Vagina (tissue), 2 donors: ENCODE measurements around the gene RNF214.

ENCODE experiments used
- POLR2A ChIP-seq, 2 donors: fragments of 450-650 bp; IDR thresholded peaks; one replicate each; pipeline ENCODE4 v1.6.1; 2017; ENCODE audit warnings: antibody characterized with exemption in 2 of 2, mild to moderate bottlenecking in 2 of 2, moderate library complexity in 2 of 2
- TF ChIP-seq, protein P1 (sequence below), 3 experiments: fragments of 450-650 bp in 2 of 3; fragments of 200-600 bp in 1 of 3; sonication (generic) in 1 of 3; IDR thresholded peaks; one replicate each; pipeline ENCODE4 v1.5.1; 2017 to 2019; ENCODE audit warnings: antibody characterized with exemption in 3 of 3, mild to moderate bottlenecking in 2 of 3, moderate library complexity in 2 of 3

DNA sequence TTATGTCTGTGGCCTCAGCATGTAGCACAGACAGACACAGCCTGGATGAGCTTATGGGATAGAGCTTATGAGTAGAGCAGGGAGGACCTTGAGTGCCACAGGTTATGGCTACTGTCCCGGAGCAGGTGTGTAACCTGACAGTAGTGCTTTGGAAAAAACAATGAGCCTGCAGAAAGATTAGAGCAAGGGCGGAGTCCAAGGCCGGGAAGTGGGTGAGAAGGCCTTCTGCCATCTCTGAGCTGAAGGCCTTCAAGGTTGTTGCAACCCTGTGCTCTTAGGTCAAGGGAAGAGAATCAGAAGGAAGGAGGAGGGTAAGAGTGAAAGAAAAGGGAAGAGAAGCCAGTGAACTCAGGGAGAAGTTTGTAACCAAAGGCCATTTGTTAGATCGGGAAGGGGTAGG, 37.2 kb upstream of the RNF214 start:
- no peak for TF ChIP-seq POLR2A (IDR thresholded peaks at IDR 0.05)
- TF ChIP-seq, protein P1, sequence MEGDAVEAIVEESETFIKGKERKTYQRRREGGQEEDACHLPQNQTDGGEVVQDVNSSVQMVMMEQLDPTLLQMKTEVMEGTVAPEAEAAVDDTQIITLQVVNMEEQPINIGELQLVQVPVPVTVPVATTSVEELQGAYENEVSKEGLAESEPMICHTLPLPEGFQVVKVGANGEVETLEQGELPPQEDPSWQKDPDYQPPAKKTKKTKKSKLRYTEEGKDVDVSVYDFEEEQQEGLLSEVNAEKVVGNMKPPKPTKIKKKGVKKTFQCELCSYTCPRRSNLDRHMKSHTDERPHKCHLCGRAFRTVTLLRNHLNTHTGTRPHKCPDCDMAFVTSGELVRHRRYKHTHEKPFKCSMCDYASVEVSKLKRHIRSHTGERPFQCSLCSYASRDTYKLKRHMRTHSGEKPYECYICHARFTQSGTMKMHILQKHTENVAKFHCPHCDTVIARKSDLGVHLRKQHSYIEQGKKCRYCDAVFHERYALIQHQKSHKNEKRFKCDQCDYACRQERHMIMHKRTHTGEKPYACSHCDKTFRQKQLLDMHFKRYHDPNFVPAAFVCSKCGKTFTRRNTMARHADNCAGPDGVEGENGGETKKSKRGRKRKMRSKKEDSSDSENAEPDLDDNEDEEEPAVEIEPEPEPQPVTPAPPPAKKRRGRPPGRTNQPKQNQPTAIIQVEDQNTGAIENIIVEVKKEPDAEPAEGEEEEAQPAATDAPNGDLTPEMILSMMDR (IDR thresholded peaks at IDR 0.05) = no peak
